HepG2 (cell line): Measurements from ENCODE around the gene CBX2. TPM values are rescaled to one million over a fixed set of nuclear protein-coding genes. Genes with fewer than 3 reads are reported as not detected.

Source experiments
- AGO2 ChIP-seq: fragments of 200-400 bp; formaldehyde crosslinking; optimal IDR thresholded peaks from 2 replicates; pipeline ENCODE3; 2017; ENCODE audit warnings: mild to moderate bottlenecking, low read depth, low read length, moderate library complexity
- ATF2 ChIP-seq: sonication (generic); formaldehyde crosslinking; IDR thresholded peaks from 2 replicates; pipeline ENCODE4 v1.4.0; 2020; ENCODE audit warnings: missing genetic modification reagents
- CTCF ChIP-seq: sonication (generic); formaldehyde crosslinking; IDR thresholded peaks from 2 replicates; pipeline ENCODE4 v1.5.0; 2020; ENCODE audit warnings: mild to moderate bottlenecking, missing genetic modification reagents, moderate library complexity
- DZIP1 ChIP-seq: sonication (generic); formaldehyde crosslinking; IDR thresholded peaks from 2 replicates; pipeline ENCODE4 v1.5.0; 2020; ENCODE audit warnings: mild to moderate bottlenecking, missing genetic modification reagents
- HOMEZ ChIP-seq: IDR thresholded peaks from 2 replicates; pipeline ENCODE4 v1.6.1; 2016; ENCODE audit warnings: low read depth
- KAT8 ChIP-seq: IDR thresholded peaks from 2 replicates; pipeline ENCODE4 v1.6.1; 2016; ENCODE audit warnings: missing genetic modification reagents, missing compliant biosample characterization
- NR2F1 ChIP-seq, 2 experiments: fragments of 450-650 bp in 1 of 2; formaldehyde crosslinking in 1 of 2; IDR thresholded peaks; 2 replicates each; pipeline versions ENCODE4 v1.5.0 to v1.6.1; 2016 to 2020; ENCODE audit warnings: mild to moderate bottlenecking in 1 of 2, missing compliant biosample characterization in 1 of 2, missing genetic modification reagents in 1 of 2, moderate library complexity in 1 of 2
- PAF1 ChIP-seq: IDR thresholded peaks from 2 replicates; pipeline ENCODE4 v1.6.1; 2016; ENCODE audit warnings: missing genetic modification reagents, missing compliant biosample characterization
- POLR2A ChIP-seq, 2 experiments: IDR thresholded peaks; 2 replicates each; pipeline ENCODE4 v1.6.1; 2011; ENCODE audit warnings: low read depth in 2 of 2, low read length in 2 of 2, mild to moderate bottlenecking in 1 of 2, moderate library complexity in 1 of 2; ENCODE audit not compliant: insufficient read depth in 1 of 2
- POLR2AphosphoS2 ChIP-seq: IDR thresholded peaks from 2 replicates; pipeline ENCODE4 v1.6.1; 2011; ENCODE audit warnings: low read depth, low read length, improper control_type of control experiment
- RXRA ChIP-seq: sonication (generic); formaldehyde crosslinking; IDR thresholded peaks from 2 replicates; pipeline ENCODE4 v1.5.1; 2020; ENCODE audit warnings: missing genetic modification reagents
- SAP130 ChIP-seq: IDR thresholded peaks from 2 replicates; pipeline ENCODE4 v1.6.1; 2016; ENCODE audit warnings: low read depth
- SOX5 ChIP-seq: IDR thresholded peaks from 2 replicates; pipeline ENCODE4 v1.6.1; 2016; ENCODE audit warnings: borderline replicate concordance
- TCF7 ChIP-seq: sonication (generic); IDR thresholded peaks from 2 replicates; pipeline ENCODE4 v1.6.1; 2016; ENCODE audit warnings: antibody characterized with exemption, low read depth
- ZBTB14 ChIP-seq: sonication (generic); formaldehyde crosslinking; IDR thresholded peaks from 2 replicates; pipeline ENCODE4 v1.4.0; 2020; ENCODE audit warnings: missing genetic modification reagents
- ZBTB7B ChIP-seq: sonication (generic); formaldehyde crosslinking; IDR thresholded peaks from 2 replicates; pipeline ENCODE4 v1.4.0; 2020; ENCODE audit warnings: missing genetic modification reagents
- ZBTB8A ChIP-seq: sonication (generic); formaldehyde crosslinking; IDR thresholded peaks from 2 replicates; pipeline ENCODE4 v1.4.0; 2020; ENCODE audit warnings: mild to moderate bottlenecking, low read depth, missing genetic modification reagents, borderline replicate concordance
- ZNF747 ChIP-seq: sonication (generic); formaldehyde crosslinking; IDR thresholded peaks from 2 replicates; pipeline ENCODE4 v1.8.1; 2023; ENCODE audit warnings: missing genetic modification reagents, mild to moderate bottlenecking, borderline replicate concordance
- ZSCAN21 ChIP-seq: sonication (generic); formaldehyde crosslinking; IDR thresholded peaks from 2 replicates; pipeline ENCODE4 v1.8.0; 2022; ENCODE audit warnings: mild to moderate bottlenecking, missing genetic modification reagents, moderate library complexity, borderline replicate concordance
- ZZZ3 ChIP-seq: sonication (generic); formaldehyde crosslinking; IDR thresholded peaks from 2 replicates; pipeline ENCODE4 v1.4.0; 2020; ENCODE audit warnings: missing genetic modification reagents, mild to moderate bottlenecking, borderline replicate concordance
- polyA plus RNA-seq, 8 experiments: library from polyadenylated mRNA; depleted of rRNA in 3 of 8; stranded (reverse) in 7 of 8; unstranded in 1 of 8; fragments of >200 nt; fragmentation: Illumina TruSeq in 4 of 8; extraction: Trizol in 4 of 8; gene quantifications; 2 replicates each; pipeline versions ENCODE4 v1.2.1 to v1.2.3, GENCODE V29; 2011 to 2016; ENCODE audit warnings: low read depth in 4 of 8, missing spikeins in 1 of 8, mixed read lengths in 1 of 8; ENCODE audit not compliant: insufficient read depth in 1 of 8
- total RNA-seq, 5 experiments: library from RNA; depleted of rRNA; stranded (reverse); fragments of >200 nt; fragmentation: Illumina TruSeq; extraction: Trizol; gene quantifications; 2 replicates each; pipeline ENCODE4 v1.2.3, GENCODE V29; 2016; ENCODE audit warnings: low read depth in 1 of 5

CBX2 gene
- total and polyA plus RNA-seq, 2 of the 13 experiments (the other 11 are each of a cell fraction or from before 2014, with no cell fraction given): 14.5 to 31.1 TPM

GRCh38 chr17:79831265-79832217 lies 53.6 kb downstream of the CBX2 start (continued):
- TF ChIP-seq NR2F1 (CRISPR knock-in tag; IDR thresholded peaks at IDR 0.05): peak; percentile 10 to 80; a peak in 2 of 4 replicates
- TF ChIP-seq DZIP1 (CRISPR knock-in tag): peak; percentile 54; the same call in 1 of the 2 replicates
- TF ChIP-seq POLR2A (IDR thresholded peaks at IDR 0.05; ENCODE audit: insufficient read depth in 1 of 2, low read depth in 2 of 2, low read length in 2 of 2): 0 out of 4 replicates have a peak, but pooled peaks of 1 of the 2 experiments have one; percentile 11
- no peak for TF ChIP-seq PAF1 (CRISPR knock-in tag)
- peak; percentile 12 for TF ChIP-seq AGO2
- peak; percentile 53; the same call in 1 of the 2 replicates for TF ChIP-seq ZSCAN21
- no peak for TF ChIP-seq POLR2AphosphoS2
- TF ChIP-seq ZBTB14: no peak
- 0 out of 2 replicates have a peak, but pooled peaks have one; percentile 40 for TF ChIP-seq ZZZ3 (CRISPR knock-in tag)
- TF ChIP-seq ZBTB7B: peak; percentile 82
- peak; percentile 65 for TF ChIP-seq RXRA (CRISPR knock-in tag)
- TF ChIP-seq CTCF (CRISPR knock-in tag): peak; percentile 28; the same call in 1 of the 2 replicates
- no peak for TF ChIP-seq ATF2 (CRISPR knock-in tag)
- 0 out of 2 replicates have a peak, but pooled peaks have one; percentile 16 for TF ChIP-seq ZNF747 (CRISPR knock-in tag)
- TF ChIP-seq HOMEZ (CRISPR knock-in tag): no peak
- no peak for TF ChIP-seq TCF7
- TF ChIP-seq SAP130: peak; percentile 57
- no peak for TF ChIP-seq ZBTB8A (CRISPR knock-in tag)
- TF ChIP-seq SOX5: peak; percentile 26; the same call in 1 of the 2 replicates
- 0 out of 2 replicates have a peak, but pooled peaks have one; percentile 21 for TF ChIP-seq KAT8
